Measurements from ENCODE around the gene CTSF. TPM values are rescaled to one million over a fixed set of nuclear protein-coding genes. Genes with fewer than 3 reads are reported as not detected.

The CTSF gene
- total and polyA plus RNA-seq, 2 of the 13 experiments (the other 11 are each of a cell fraction or from before 2014, with no cell fraction given): not detected

DNA sequence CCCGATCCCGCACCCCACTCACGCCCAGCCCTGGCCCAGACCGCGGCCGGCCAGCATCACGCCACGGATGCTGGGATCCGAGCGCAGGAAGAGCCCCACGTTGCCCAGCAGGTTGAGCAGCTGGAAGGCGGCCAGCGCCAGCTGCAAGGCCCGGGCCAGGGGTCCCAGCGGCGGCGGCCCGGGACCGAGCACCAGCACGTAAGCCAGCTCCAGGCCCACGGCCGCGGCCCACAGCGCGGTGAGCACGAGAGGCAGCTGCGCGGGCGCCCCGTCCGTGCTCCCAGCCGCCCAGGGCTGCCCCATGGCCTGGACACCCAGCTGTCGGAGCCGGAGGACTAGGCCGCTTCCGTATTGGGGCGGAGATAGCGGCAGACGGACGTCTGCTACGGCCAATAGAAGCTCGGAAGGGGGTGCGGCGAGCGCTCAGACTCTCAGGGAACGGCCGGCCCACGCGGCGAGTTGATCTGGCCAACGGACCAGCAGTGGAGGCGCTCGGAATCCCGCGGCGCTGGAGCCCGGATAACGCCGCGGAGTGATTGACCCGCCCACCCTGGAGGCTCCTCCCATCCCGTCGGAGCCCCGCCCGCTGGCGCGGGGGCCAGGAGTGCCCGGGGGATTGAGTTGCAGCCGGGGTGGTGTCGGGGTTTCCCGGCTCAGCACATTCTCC, 22.6 kb downstream of the CTSF start, which contains the start of gene ZDHHC24 (continued):
- TF ChIP-seq, protein P1, sequence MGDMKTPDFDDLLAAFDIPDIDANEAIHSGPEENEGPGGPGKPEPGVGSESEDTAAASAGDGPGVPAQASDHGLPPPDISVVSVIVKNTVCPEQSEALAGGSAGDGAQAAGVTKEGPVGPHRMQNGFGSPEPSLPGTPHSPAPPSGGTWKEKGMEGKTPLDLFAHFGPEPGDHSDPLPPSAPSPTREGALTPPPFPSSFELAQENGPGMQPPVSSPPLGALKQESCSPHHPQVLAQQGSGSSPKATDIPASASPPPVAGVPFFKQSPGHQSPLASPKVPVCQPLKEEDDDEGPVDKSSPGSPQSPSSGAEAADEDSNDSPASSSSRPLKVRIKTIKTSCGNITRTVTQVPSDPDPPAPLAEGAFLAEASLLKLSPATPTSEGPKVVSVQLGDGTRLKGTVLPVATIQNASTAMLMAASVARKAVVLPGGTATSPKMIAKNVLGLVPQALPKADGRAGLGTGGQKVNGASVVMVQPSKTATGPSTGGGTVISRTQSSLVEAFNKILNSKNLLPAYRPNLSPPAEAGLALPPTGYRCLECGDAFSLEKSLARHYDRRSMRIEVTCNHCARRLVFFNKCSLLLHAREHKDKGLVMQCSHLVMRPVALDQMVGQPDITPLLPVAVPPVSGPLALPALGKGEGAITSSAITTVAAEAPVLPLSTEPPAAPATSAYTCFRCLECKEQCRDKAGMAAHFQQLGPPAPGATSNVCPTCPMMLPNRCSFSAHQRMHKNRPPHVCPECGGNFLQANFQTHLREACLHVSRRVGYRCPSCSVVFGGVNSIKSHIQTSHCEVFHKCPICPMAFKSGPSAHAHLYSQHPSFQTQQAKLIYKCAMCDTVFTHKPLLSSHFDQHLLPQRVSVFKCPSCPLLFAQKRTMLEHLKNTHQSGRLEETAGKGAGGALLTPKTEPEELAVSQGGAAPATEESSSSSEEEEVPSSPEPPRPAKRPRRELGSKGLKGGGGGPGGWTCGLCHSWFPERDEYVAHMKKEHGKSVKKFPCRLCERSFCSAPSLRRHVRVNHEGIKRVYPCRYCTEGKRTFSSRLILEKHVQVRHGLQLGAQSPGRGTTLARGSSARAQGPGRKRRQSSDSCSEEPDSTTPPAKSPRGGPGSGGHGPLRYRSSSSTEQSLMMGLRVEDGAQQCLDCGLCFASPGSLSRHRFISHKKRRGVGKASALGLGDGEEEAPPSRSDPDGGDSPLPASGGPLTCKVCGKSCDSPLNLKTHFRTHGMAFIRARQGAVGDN (CRISPR knock-in tag; IDR thresholded peaks at IDR 0.05): peak; percentile 79
- peak; percentile 58; the same call in 1 of the 2 replicates for TF ChIP-seq BRD4 (CRISPR knock-in tag; IDR thresholded peaks at IDR 0.05)
- TF ChIP-seq ZNF567 (CRISPR knock-in tag; IDR thresholded peaks at IDR 0.05; ENCODE audit: borderline replicate concordance): no peak
- TF ChIP-seq, protein P2, sequence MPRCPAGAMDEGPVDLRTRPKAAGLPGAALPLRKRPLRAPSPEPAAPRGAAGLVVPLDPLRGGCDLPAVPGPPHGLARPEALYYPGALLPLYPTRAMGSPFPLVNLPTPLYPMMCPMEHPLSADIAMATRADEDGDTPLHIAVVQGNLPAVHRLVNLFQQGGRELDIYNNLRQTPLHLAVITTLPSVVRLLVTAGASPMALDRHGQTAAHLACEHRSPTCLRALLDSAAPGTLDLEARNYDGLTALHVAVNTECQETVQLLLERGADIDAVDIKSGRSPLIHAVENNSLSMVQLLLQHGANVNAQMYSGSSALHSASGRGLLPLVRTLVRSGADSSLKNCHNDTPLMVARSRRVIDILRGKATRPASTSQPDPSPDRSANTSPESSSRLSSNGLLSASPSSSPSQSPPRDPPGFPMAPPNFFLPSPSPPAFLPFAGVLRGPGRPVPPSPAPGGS (CRISPR knock-in tag; IDR thresholded peaks at IDR 0.05): peak; percentile 49; the same call in 1 of the 2 replicates
- TF ChIP-seq KDM3A (CRISPR knock-in tag; IDR thresholded peaks at IDR 0.05; ENCODE audit: low read depth): no peak
- no peak for TF ChIP-seq NFE2 (CRISPR knock-in tag; IDR thresholded peaks at IDR 0.05)
- no peak for TF ChIP-seq ZNF703 (CRISPR knock-in tag; IDR thresholded peaks at IDR 0.05; ENCODE audit: borderline replicate concordance)
- TF ChIP-seq TCF7L2 (IDR thresholded peaks at IDR 0.05; ENCODE audit: low read depth, low read length): no peak
- TF ChIP-seq KMT2A (CRISPR knock-in tag; IDR thresholded peaks at IDR 0.05): peak; percentile 3; the same call in 1 of the 2 replicates
- no peak for TF ChIP-seq MLLT10 (CRISPR knock-in tag; IDR thresholded peaks at IDR 0.05)
- no peak for TF ChIP-seq ZNF83 (CRISPR knock-in tag; IDR thresholded peaks at IDR 0.05; ENCODE audit: borderline replicate concordance)
- TF ChIP-seq, protein P3, sequence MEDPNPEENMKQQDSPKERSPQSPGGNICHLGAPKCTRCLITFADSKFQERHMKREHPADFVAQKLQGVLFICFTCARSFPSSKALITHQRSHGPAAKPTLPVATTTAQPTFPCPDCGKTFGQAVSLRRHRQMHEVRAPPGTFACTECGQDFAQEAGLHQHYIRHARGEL (CRISPR knock-in tag; IDR thresholded peaks at IDR 0.05): no peak
- TF ChIP-seq RXRB (CRISPR knock-in tag; IDR thresholded peaks at IDR 0.05; ENCODE audit: borderline replicate concordance): no peak
- no peak for TF ChIP-seq ZNF879 (CRISPR knock-in tag; IDR thresholded peaks at IDR 0.05)
- TF ChIP-seq, protein P4, sequence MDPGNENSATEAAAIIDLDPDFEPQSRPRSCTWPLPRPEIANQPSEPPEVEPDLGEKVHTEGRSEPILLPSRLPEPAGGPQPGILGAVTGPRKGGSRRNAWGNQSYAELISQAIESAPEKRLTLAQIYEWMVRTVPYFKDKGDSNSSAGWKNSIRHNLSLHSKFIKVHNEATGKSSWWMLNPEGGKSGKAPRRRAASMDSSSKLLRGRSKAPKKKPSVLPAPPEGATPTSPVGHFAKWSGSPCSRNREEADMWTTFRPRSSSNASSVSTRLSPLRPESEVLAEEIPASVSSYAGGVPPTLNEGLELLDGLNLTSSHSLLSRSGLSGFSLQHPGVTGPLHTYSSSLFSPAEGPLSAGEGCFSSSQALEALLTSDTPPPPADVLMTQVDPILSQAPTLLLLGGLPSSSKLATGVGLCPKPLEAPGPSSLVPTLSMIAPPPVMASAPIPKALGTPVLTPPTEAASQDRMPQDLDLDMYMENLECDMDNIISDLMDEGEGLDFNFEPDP (CRISPR knock-in tag; conservative IDR thresholded peaks at IDR 0.05): no peak
- peak; percentile 80; the same call in 1 of the 2 replicates for TF ChIP-seq SPEN (CRISPR knock-in tag; IDR thresholded peaks at IDR 0.05; ENCODE audit: low read depth)
- TF ChIP-seq TAF1 (CRISPR knock-in tag; IDR thresholded peaks at IDR 0.05): peak; percentile 59
- TF ChIP-seq ZNF788 (CRISPR knock-in tag; IDR thresholded peaks at IDR 0.05; ENCODE audit: borderline replicate concordance): peak; percentile 72; the same call in 1 of the 2 replicates
- 0 out of 2 replicates have a peak, but pooled peaks have one; percentile 41 for TF ChIP-seq ZNF235 (CRISPR knock-in tag; IDR thresholded peaks at IDR 0.05; ENCODE audit: borderline replicate concordance)
- TF ChIP-seq SRY (CRISPR knock-in tag; IDR thresholded peaks at IDR 0.05): peak; percentile 59; the same call in 1 of the 2 replicates
- peak; percentile 87 for TF ChIP-seq KAT8 (CRISPR knock-in tag; IDR thresholded peaks at IDR 0.05)
- TF ChIP-seq BORCS8-MEF2B (CRISPR knock-in tag; IDR thresholded peaks at IDR 0.05): peak; percentile 62; the same call in 1 of the 2 replicates
- no peak for TF ChIP-seq ZNF564 (CRISPR knock-in tag; IDR thresholded peaks at IDR 0.05)
- TF ChIP-seq TBX3 (IDR thresholded peaks at IDR 0.05; ENCODE audit: borderline replicate concordance): no peak
- TF ChIP-seq ZNF501 (CRISPR knock-in tag; IDR thresholded peaks at IDR 0.05): no peak
